GM21526 (cell line): Measurements from ENCODE around the gene ZNF865.

ENCODE experiments used
- ATAC-seq: cut with Tn5 transposase; IDR thresholded peaks from one replicate; pipeline ENCODE4 v1.9.1; 2021; ENCODE audit warnings: moderate library complexity; ENCODE audit not compliant: unreplicated experiment, low FRiP score

ZNF865 gene

DNA sequence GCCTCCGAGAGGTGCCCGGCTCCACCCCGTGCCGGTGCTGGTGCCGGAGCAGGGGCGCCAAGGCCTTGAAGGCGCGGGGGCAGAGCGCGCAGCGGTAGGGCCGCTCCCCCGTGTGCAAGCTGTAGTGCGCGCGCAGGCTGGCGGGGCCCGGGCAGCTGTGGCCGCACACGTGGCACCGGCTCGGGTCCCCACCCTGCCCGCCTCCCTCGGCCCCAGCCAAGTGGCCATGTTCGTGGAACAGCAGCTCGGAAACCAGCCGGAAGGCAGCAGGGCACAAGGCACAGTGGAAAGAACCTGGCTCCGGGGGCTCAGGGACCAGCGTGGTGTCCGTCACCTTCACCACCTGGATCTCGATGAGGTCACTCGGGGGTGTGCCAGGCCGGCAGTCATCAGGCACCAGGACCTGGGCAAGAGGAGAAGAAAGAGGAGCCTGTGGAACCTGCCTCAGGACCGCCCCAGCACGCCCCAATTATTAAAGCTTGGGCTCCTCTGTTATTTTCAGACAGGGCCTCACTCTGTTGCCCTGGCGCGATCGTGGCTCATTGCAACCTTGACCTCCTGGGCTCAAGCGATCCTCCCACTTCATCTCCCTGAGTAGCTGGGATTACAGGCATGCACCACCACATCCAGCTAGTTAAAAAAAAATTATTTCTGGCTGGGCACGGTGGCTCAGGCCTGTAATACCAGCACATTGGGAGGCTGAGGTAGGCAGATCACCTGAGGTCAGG is 17.0 kb downstream of the ZNF865 start:
- no peak for ATAC-seq

DNA sequence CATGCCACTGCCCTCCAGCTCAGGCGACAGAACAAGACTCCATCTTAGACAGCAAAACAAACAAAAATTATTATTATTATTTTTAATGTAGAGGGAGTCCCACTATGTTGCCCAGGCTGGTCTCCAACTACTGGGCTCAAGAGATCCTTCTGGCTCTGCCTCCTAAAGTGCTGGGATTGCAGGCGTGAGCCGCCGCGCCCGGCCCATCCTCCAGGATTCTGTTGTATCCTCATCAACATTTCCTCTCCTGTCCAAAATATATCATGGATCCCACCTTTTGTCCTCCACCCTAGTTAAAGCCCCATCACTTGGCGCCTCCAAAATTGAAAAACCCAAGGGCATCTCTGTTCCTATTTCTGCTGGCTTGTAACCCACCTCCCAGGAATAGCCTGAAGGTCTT is 17.7 kb downstream of the ZNF865 start:
- no peak for ATAC-seq

DNA sequence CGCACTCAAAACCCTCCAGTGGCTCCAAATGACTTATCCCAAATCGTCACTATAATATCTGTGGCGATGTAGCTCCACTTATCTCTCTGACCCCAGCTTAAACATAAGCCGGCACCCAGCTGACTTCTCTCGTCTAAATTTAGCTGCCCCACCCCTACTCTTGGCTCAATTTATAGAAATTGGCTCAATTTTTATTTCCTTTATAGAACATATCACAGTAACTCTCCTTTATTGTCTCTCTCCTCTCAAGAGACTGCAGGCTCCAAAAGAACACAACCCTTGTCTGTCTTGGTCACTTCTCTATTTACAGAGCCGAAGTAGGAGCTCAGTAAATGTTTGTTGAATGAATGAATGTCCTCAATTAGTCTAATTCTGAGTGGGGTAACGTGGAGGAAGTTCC is 18.1 kb downstream of the ZNF865 start:
- no peak for ATAC-seq

DNA sequence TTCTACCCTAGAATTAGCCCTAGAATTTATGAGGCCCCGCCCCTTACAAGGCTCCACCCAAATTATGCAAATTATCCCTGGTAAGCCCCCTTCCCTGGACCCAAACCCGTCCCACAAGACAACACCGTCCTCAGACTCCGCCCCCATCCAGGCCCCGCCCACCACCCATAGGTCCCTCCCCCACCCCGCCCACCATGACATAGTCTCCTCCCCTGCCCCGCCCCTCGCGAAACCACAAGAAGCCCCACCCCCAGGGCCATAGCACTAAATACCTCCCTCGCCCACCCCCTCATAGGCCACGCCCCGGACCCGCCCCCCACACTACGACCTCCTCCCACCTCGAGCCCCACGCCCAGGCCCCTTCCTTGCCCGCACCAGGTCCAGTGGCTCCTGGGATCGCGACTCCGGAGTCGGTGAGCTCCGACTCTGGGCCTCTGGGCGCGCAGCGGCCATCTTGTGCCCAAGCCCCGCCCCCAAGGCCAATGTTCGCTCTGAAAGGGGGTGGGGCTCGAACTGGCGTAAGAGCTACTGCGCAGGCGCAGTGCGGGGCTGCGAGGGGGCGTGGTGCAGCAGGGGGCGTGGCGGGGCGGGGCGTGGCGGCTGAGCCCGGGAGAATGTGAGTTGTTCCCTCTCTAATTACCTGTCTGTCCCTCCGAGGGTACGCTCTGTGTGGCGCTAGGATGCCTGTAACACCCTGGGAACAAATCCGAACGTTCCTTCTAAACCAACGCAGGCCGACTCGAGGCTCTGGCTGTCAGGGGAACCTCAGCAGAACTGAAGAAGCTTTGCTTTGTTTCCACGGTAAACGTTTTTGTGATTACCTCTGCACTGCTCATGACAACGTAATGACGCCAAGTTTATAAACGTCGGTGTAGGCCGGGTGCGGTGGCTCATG is 18.9 kb downstream of the ZNF865 start, which contains the start of gene ZNF784:
Gene ZNF784, minus strand, starts transcription at position 458 of the 895 bp plus-strand sequence. Its CDS starts 5 bp downstream, at position 453.
- ATAC-seq: peak; percentile 53

DNA sequence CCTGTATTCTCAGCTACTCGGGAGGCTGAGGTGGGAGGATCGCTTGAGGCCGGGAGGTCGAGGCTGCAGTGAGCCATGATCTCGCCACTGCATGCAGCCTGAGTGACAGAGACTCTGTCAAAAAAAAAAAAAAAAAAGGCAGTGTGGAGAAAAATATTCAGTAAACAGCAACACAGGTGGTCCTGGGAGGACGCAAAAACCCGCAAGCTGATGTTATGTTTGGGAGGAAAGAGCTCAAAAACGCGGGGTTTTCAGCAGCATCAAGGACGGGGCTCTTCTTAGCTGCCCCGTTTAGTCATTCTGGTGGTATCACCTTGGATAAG is 19.5 kb downstream of the ZNF865 start:
- ATAC-seq: no peak

DNA sequence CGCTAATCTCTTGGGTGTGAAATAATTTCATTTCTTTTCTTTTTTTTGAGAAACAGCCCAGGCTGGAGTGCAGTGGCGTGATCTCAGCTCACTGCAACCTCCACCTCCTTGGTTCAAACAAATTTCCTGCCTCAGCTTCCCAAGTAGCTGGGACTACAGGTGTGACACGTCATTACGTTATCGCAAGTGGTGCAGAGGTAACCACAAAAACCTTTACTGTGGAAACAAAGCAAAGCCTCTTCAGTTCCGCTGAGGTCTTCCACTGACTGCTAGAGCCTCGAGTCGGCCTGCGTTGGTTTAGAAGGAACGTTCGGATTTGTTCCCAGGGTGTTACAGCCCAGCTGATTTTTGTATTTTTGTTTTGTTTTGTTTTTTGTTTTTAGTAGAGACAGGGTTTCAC is 20.9 kb downstream of the ZNF865 start:
- ATAC-seq: no peak

DNA sequence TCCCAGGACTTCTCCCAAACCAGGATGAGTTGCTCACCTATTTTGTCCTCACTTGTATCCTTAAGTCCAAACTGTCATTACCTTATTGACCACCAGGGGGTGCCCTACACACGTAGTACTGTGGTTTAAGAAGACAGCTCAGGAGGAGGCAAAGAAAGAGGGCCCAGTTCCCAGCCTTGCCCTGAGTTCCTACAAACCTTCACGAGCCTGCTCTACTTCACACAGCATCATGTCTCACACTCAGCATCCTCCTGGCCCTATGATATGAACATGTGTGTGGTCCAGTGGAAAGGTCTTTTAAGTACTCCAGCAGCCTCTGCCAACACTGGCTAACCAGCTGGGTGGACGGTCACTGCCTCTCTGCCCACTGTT is 27.0 kb downstream of the ZNF865 start:
- ATAC-seq: no peak

DNA sequence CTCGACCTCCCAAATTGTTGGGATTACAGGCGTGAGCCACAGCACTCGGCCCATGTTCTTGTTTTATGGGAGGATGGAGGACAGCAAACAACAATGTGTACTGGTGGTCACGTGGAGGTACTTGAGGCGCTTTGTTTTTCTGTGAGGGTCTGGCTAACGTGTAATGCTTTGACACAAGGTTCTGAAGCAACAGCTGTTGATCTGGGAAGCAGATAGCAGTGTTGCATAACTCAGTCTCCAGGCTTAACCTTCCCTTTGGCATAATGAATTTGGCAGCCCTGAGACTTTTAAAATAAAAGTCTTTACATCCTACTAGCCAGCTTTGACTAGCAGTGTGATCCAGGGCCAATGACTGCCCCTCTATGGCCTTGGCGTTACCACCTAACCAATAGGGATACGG is 28.4 kb downstream of the ZNF865 start:
- ATAC-seq: no peak

DNA sequence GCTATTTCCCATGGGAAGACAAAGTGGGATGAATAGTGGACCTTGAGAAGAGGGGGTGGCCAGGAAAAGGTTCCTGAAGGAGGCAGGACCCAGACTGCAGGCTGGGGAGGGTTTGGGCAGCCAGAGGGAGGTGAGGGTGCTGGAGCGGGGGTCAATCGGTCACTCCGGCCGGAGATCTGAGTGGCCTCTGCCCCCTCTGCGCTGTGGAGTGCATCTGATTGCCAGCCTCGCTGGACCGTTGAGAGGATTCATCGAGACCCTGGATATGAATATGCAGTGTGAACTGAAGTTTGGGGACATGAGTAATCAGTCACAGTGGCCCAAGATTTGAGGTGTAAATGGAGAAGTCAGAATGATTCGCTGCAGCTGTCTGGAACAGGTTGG is 29.9 kb downstream of the ZNF865 start:
- ATAC-seq: no peak

DNA sequence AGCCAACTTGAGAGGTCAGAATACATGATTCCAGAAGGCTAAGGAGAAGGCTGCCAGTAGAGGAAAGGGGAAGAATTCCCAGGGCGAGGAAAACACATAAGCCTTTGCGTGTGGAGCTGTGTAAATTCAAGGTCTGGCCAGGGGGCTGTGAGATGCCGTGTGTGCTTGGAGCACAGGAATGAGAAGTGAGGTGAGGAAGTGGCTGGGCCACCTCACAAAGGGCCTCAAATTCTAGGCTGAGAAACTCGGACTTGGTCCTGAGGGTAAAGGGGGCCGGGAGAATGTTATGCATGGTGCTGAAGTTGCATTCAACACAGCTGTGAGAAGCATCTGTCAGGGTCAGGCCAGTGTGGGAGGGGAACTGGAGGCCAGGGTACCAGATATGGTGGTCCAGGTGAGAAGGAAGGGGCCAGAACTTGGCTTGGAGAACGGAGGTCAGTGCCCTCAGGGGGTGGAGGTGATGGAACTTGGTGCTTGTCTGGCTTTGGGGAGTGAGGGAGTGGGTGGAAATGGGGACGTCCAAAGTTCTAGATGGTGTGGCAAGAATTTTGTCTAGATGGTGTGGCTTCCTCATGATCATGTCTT is 30.5 kb downstream of the ZNF865 start:
- ATAC-seq: no peak

DNA sequence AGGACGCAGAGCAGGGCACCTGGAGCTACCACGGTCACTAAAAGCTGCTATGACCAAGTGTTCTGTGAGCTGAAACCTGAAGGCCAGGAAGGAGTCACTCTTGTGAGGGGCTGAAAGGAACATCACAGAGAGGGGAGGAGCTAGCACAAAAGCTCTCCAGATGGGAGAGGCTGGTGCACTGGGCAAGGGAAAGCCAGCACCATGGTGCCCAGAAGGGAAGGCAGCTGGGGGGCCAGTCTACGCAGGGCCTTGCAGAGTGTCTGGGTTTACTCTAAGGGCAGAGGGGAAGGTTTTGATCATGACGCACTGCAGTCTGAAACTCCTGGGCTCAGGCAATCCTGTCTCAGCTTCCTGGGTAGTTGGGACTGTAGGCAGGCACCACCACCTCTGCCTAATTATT is 31.3 kb downstream of the ZNF865 start:
- no peak for ATAC-seq

DNA sequence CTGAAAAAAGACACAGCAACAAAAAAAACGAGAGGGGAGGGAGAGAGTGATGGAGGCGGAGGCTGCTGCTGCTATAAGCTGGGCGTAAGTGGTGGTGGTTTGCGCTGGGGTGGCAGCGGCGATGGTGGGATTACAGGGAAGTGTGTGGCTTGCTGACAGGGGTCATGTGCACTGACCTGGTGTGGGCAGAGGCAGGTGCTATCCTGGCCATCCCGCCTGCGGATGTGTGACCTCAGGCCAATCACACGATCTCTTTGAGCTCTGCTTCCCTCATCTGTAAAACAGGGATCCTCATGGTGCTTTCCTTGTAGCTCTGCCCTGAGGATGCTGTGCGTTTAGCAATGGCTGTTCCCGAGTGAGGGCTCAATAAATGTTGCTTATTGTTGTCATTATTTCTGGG is 32.1 kb downstream of the ZNF865 start:
- no peak for ATAC-seq

DNA sequence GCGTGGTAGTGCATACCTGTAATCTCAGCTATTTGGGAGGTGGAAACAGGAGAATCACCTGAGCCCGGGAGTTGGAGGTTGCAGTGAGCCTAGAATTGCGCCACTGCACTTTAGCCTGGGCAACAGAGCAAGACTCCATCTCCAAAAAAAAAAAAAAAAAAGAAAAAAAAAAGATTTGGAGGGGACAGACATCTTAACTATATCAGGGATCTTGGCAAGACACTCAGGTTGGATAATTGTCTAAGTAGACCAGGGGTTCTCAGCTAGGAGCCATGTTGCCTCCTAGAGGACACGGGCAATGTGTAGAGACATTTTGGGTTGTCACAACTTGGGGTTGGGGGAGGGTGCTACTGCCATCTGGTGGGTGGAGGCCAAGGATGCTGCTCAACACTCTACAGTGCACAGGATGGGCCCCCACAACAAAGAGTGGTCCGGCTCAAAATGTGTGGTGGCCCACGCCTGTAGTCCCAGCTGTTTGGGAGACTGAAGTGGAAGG is 33.5 kb downstream of the ZNF865 start:
- ATAC-seq: no peak

DNA sequence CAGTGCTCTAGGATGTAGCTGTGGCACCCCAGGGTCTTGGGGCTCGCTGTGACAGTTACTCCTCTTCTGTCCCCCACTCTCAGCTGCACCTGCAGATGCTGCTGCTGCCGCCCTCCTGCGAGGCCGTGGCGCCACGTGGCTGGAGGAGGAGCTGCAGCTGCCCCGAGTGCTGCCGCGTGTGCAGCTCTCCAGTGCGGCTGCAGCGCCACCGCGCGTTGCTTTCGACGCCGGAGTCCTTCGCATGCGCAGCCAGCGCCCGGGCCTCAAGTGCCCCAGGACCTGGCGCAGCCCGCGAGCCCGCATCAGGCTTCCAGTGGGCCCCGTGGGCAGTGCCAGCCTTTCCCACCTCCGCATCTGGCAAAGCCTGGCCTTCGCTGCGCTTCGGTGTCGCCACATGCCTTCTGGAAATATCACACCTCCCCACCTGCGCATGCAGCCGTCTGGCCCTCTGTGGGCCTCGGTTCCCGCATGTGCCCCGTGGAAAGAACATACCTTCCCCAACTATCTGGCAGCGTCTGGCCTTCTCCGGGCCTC is 34.7 kb downstream of the ZNF865 start:
- no peak for ATAC-seq

DNA sequence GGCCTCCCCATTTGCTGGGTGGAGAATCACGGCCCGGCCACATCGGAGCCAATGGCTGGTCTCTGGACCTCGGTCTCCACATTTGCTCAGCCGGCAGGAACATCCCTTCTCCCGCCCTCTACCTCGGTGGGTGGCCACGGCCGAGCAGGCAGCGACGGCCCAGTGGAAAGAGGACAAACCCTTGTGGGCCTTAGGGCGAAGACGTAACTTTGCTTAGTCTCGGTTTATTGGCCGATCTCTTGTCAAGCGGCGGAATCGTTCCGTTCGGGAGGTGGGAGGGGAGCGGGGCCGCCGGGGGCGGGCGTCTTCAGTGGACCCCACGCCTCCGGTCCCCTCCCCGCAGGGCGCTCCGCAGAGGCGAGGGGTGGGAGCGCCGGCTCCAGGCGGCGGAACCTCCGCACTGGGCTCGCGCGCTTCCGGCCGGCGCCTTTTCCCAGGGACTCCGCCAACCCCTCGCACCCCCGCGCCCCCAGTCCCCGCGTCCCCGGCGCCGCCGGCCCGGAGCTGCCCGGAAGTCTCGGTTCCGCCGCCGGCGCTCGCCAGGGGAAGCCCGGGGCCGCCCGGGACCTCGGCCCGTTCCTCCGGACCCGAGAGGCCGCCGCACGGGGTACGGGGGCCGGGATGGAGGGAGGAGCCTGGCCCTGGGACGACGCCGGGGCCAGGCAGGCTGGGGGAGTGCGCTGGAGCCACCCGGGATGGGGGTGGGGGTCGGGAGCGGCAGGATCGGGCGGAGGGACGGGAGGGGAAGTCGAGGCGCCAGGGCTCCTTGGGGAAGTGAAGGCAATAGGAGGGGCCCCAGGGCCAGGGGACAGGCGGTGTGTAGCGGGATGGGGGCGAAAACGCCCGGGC is 35.4 kb downstream of the ZNF865 start, which contains the start of gene ZNF580:
Gene ZNF580, plus strand, starts transcription at position 426 of the 849 bp plus-strand sequence. CDS start 1,507 bp downstream, outside the sequence.
- no peak for ATAC-seq

DNA sequence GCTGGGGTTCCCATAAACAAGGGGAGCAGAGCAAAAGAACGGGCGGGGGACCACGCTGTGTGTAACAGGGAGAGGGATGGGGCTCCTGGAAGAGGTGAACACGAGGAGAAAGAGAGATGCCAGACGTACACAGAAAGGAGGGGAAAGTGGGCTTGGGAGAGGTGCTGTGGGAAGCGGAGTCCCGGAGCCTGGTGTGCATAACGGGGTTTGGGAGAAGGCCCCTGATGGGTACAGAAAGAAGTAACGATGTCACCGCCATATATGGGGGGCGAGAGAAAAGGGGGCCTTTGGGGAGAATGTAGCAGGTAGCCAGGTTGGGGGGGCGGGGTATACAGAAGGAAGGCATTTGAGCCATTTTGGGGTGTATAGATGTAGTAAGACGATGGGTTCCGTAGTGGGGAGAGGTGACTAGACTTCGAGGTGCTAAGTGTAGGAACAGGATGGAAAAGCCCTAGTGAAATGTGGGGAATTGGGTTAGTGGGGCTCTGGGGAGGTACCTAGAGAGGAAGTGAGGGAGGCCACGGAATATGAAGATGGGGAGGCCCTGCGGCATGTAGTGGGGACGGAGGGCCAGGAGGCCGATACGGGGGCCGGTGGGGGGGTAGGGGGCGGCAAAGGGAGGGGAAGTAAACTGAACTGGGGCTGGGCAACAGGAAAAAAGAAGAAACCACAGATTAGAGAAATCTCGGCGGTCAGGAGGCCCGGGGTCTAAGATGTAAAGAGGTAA is 36.1 kb downstream of the ZNF865 start:
- ATAC-seq: no peak

DNA sequence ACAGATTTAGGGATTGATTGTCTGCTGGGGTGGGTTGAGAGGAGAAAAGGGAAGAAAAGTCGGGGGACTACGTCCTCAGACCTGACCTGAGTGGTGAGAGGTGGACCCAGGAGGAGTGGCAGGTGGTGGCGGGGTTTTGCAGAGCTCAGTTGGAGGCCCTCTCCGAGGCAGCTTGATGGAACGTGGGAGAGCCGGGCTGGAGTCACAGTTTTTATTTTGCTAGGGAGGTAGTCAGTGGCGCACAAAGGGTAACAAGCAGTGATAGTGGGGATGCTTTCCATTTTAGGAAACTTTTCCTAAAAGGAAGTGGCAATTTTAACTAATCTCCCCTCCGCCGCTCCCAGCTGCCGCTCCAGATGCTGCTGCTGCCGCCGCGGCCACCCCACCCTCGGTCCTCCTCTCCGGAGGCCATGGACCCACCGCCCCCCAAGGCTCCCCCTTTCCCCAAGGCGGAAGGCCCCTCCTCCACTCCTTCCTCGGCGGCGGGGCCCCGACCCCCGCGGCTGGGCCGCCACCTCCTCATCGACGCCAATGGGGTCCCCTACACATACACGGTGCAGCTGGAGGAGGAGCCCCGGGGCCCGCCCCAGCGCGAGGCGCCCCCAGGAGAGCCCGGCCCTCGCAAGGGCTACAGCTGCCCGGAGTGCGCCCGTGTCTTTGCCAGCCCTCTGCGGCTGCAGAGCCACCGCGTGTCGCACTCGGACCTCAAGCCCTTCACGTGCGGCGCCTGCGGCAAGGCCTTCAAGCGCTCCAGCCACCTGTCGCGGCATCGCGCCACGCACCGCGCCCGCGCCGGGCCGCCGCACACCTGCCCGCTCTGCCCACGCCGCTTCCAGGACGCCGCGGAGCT is 36.9 kb downstream of the ZNF865 start:
- ATAC-seq: no peak

DNA sequence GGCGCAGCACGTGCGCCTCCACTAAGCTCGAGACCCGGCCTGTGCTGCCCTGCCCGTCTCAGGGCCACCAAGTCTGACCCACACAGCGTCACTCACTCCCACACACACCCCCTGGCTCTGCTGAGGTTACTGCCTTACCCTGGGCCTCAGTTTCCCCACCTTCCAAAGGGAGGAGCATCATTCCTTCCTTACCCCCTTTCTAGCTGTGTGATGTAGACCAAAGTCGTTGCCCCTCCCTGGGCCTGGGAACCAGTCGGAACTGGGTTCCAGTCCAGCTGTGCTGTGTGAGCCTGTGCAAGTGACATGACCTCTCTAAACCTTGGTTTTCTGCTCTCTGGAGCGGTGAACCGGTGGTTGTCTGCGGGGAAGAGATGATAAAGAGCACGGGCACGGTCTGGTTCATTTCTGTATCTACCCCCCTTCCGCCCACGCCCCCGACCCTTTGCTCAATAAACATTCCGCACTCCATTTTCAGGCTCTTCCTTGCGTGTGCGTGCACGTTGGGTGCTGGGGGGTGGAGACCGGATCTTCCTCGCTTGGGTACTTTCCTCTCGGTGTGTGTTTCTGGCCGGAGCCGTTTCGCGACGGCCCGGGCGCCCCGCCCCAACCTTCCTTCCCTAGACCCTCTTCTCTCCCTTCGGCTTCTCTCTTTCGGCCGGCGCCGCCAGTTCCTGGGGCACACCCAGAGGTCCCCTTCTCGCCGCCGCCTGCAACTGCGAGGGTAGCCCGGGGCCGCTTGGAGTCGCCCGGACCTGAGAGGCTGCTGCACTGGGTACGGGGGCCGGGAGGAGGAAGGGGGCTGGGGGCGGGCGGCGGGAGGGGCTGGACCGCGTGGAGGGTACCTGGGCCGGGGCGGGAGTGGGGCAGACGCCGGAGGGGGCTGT is 37.8 kb downstream of the ZNF865 start, which contains the start of gene ZNF581:
Gene ZNF581, plus strand, starts transcription at position 647 of the 884 bp plus-strand sequence. CDS start 923 bp downstream, outside the sequence.
- no peak for ATAC-seq
